Activated T-helper 17 cell treated with anti-CD3 and anti-CD28 coated beads, Interleukin-2, amount 50 U/mL, for 72 hours (primary cell): ENCODE measurements around the gene VRK1. TPM values are rescaled to one million over a fixed set of nuclear protein-coding genes. Genes with fewer than 3 reads are reported as not detected.

Experiments used
- ATAC-seq: fragments of 150-1000 bp; cut with Tn5 transposase; replicated peaks from 2 replicates; pipeline ENCODE4 v1.10.0; 2021; ENCODE audit warnings: mild to moderate bottlenecking, moderate library complexity
- H3K27ac Mint-ChIP-seq: one replicate; pipeline ENCODE4 v1.8.0; 2022; ENCODE audit warnings: mixed read lengths
- H3K27me3 Mint-ChIP-seq: one replicate; pipeline ENCODE4 v1.8.0; 2022; ENCODE audit warnings: mixed read lengths
- H3K36me3 Mint-ChIP-seq: one replicate; pipeline ENCODE4 v1.8.0; 2022; ENCODE audit warnings: low read depth, mild to moderate bottlenecking, mixed read lengths
- H3K4me1 Mint-ChIP-seq: one replicate; pipeline ENCODE4 v1.8.0; 2022; ENCODE audit warnings: mixed read lengths
- H3K4me3 Mint-ChIP-seq: one replicate; pipeline ENCODE4 v1.8.0; 2022; ENCODE audit warnings: mild to moderate bottlenecking, mixed read lengths
- H3K9me3 Mint-ChIP-seq: one replicate; pipeline ENCODE4 v1.8.0; 2022; ENCODE audit warnings: mixed read lengths
- total RNA-seq, 2 donors: library from RNA; stranded (reverse); gene quantifications; one replicate each; pipeline ENCODE4 v1.2.3, GENCODE V29; 2022

VRK1 gene
- total RNA-seq, 2 donors from 2014 or later, result 30.9 to 65.6 TPM

DNA sequence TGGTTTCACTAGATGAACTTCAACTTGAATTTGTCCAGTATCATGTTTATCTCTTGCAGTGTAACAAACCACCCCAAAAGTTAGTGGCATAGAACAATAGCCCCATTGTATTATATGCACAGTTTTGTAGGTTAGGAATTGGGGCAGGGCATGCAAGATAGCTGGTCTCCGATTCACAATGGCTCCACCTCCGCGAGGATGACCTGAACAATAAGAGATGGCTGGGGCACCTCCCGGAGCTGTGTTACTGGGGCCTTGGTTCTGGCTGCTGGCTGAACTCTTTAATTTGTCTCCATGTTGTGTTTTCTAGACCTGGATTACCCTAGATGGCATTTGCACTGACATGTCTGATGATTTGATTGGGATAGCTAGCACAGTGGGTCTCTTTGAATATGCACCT is 20.4 kb upstream of the VRK1 start:
- no peak for ATAC-seq
- H3K27ac Mint-ChIP-seq, result no peak overlapping the region
- no peaks in the 10 kb centered on the region for H3K9me3 Mint-ChIP-seq
- H3K36me3 Mint-ChIP-seq, result no peaks in the 10 kb centered on the region
- H3K4me3 Mint-ChIP-seq, result no peak overlapping the region
- H3K27me3 Mint-ChIP-seq, result peaks cover 24% of the 10 kb centered on the region
- no peaks in the 10 kb centered on the region for H3K4me1 Mint-ChIP-seq

DNA sequence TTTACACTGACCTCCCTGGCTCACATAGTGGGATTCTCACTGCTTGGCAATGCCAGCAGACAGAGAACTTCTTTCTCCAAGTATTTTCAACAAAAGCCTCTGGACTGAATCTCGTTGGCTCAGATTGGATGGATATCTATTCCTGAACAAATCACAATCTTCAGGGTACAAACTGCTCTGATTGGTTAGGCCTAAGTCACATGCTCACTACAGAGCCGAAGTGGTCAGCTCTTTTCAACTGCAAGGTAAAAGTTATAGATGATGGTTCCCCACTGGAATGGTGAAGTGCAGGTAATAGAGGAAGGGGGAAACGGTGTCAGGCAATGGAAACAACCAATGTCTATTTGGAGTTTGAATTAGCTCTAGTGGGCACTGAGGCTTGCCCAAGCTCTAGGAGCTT is 16.7 kb upstream of the VRK1 start:
- H3K4me1 Mint-ChIP-seq, result no peaks in the 10 kb centered on the region
- no peaks in the 10 kb centered on the region for H3K36me3 Mint-ChIP-seq
- H3K27me3 Mint-ChIP-seq, result peaks cover 16% of the 10 kb centered on the region
- H3K9me3 Mint-ChIP-seq, result no peaks in the 10 kb centered on the region
- H3K27ac Mint-ChIP-seq, result no peak overlapping the region
- ATAC-seq, result no peak
- H3K4me3 Mint-ChIP-seq, result no peak overlapping the region

DNA sequence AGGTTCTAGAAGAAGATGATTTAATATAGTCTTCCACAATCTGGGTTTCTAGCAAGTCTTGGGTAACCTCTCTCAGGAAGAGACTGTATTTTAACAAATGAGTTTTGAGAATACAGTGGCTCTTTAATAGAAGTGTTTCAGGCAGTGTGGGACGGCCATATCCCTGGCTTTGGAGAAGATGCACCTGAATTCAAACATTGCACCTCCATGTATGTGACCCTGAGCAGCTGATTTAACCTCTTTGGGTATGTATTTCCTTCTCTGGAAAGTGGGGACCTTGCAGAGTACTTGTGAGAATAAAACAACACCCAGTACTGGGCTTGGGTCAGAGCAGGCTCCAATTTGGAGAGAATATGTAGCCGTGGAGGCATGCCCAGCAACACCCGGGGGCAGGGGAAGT is 15.8 kb upstream of the VRK1 start:
- H3K27me3 Mint-ChIP-seq, result peaks cover 24% of the 10 kb centered on the region
- H3K9me3 Mint-ChIP-seq, result no peaks in the 10 kb centered on the region
- H3K4me3 Mint-ChIP-seq, result no peak overlapping the region
- no peaks in the 10 kb centered on the region for H3K36me3 Mint-ChIP-seq
- H3K27ac Mint-ChIP-seq, result no peak overlapping the region
- H3K4me1 Mint-ChIP-seq, result no peaks in the 10 kb centered on the region
- no peak for ATAC-seq

DNA sequence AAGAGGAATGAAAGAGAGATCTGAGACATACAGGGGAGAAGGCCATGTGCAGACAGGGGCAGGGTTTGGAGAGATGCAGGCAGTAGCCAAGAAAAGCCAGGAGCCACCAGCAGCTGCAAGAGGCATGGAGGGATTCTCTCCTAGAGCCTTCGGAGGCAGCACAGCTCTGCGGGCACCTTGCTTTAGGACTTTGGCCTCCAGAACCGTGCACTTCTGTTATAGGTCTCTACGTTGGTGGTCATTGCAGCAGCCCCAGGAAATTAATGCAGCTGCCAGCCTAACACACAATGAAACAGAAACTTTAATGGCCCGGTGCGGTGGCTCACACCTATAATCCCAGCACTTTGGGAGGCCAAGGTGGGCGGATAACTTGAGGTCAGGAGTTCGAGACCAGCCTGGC is 14.7 kb upstream of the VRK1 start:
- H3K4me1 Mint-ChIP-seq, result no peaks in the 10 kb centered on the region
- no peak overlapping the region for H3K27ac Mint-ChIP-seq
- no peak for ATAC-seq
- H3K36me3 Mint-ChIP-seq, result no peaks in the 10 kb centered on the region
- no peaks in the 10 kb centered on the region for H3K9me3 Mint-ChIP-seq
- H3K27me3 Mint-ChIP-seq, result peaks cover 24% of the 10 kb centered on the region
- H3K4me3 Mint-ChIP-seq, result no peak overlapping the region

DNA sequence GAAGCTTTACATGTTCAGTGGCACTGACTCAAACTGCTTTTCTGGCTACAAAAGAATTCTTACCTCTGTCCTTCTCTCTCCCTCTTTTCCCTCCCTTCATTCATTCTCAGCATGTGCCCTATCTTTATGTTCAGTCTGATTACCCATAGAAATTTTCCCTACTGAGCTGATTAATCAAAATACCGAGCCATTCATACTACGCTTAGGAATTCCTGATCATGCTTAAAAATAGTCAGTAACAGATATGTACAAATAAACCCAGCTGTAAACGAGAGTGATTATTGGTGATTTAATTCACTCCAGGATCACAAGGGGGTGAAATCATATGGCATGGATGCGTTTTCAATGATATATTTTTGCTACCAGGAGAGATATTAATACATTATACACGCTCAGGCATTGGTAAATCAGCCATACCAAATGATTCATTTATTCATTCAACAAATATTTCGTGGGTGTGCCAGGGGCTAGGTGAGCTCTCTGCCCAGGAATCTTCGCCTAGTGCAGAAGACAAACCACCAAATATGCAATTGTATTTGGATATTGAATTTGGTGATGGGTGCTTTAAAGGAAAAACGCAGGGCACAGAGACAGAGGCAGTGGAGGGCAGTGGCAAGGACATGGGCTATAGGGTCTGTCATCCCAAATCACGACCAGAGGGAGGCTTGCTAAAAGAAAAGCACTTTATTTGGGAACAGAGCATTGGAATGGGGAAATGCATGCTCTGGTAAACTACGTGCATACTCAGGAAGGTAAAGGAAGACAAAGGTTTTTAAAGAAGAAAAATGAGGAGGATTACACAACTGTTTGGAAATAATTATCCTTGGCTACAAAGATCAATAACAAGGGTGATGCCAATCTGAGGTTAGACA is 13.9 kb upstream of the VRK1 start:
- peaks cover 20% of the 10 kb centered on the region for H3K27me3 Mint-ChIP-seq
- H3K9me3 Mint-ChIP-seq, result no peaks in the 10 kb centered on the region
- no peak overlapping the region for H3K4me3 Mint-ChIP-seq
- H3K4me1 Mint-ChIP-seq, result no peaks in the 10 kb centered on the region
- no peak for ATAC-seq
- H3K27ac Mint-ChIP-seq, result no peak overlapping the region
- no peaks in the 10 kb centered on the region for H3K36me3 Mint-ChIP-seq

DNA sequence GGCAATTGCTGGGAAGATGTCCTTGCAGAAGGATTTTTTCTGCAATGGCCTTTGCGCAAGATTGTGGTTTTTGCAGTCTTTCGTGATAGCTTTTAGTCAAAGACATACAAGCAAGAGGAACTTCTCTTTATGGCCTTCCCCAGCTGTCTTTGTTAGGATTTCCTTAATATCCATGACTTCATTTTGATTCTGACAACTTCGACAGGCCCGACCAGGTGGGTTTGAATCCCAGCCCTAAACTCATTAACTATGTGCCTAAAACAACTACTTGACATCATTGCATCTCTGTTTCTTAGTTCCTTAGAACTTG is 13.3 kb upstream of the VRK1 start:
- no peak for ATAC-seq
- Mint-ChIP-seq H3K27ac (no peak overlapping the region), H3K9me3 (no peaks in the 10 kb centered on the region), H3K4me1 (no peaks in the 10 kb centered on the region), H3K4me3 (no peak overlapping the region), H3K36me3 (no peaks in the 10 kb centered on the region), H3K27me3 (peaks cover 16% of the 10 kb centered on the region)

DNA sequence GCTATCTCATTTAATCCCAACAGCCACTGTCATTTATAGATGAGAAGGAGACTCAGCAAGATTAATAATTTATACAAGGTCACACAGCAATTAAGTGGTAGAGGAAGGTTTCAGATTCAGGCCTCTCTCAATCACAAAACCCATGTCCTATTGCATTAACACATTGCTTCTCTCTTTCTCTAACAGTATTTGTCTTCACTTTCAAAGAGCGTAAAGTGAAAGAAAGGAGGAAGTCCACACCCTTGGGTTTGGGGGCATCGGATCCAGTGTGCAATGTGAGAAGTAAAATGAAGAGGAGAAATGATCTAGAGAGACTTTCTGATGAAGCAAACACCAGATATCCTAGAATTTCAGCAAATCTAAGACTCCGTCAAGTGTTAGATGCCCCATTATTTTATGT is 7.0 kb upstream of the VRK1 start:
- Mint-ChIP-seq H3K27ac (no peak overlapping the region), H3K27me3 (peaks cover 14% of the 10 kb centered on the region), H3K4me1 (no peaks in the 10 kb centered on the region), H3K36me3 (no peaks in the 10 kb centered on the region), H3K4me3 (no peak overlapping the region), H3K9me3 (no peaks in the 10 kb centered on the region)
- ATAC-seq, result no peak

DNA sequence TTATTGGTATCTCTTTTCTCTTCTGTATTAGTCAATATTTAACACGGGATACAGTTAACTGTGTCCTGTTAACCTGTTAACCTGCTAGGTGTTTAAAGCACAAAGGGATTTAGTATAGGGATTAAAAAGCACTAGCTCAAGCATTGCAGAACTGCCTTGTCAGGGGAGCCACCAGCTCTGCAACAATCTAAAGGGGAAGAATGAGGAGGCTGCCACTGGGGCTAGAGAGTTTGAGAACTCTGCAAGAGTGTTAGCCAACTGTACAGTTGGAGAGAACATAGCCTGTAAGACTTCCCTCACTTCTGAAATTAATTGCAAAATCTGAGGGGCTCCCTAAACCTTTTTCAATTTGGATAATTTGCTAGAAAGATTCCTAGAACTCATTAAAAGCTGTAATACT is 6.5 kb upstream of the VRK1 start:
- no peaks in the 10 kb centered on the region for H3K36me3 Mint-ChIP-seq
- no peaks in the 10 kb centered on the region for H3K4me1 Mint-ChIP-seq
- no peaks in the 10 kb centered on the region for H3K9me3 Mint-ChIP-seq
- no peak overlapping the region for H3K4me3 Mint-ChIP-seq
- H3K27ac Mint-ChIP-seq, result no peak overlapping the region
- ATAC-seq, result no peak
- peaks cover 10% of the 10 kb centered on the region for H3K27me3 Mint-ChIP-seq

DNA sequence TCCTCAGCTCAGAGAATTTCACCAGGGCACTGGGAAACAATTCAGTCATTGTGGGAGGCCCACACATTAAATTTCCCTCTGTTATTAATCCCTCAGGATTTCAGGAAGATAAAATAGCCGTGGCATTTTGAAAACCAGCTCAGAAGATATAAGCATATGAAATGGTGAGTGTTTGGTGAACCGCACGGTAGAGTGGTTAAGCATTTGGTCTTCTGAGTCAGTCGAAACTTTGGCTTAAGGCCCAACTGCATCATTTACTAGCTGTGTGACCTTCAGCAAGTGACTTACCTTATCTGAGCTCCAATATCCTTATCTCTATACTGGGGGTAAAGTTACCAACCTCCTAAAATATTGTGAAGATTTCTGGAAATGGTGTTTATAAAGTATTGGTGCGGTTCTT is 5.2 kb upstream of the VRK1 start:
- Mint-ChIP-seq H3K36me3 (no peaks in the 10 kb centered on the region), H3K27me3 (peaks cover 4% of the 10 kb centered on the region), H3K4me3 (no peak overlapping the region), H3K4me1 (no peaks in the 10 kb centered on the region), H3K9me3 (no peaks in the 10 kb centered on the region), H3K27ac (no peak overlapping the region)
- no peak for ATAC-seq

DNA sequence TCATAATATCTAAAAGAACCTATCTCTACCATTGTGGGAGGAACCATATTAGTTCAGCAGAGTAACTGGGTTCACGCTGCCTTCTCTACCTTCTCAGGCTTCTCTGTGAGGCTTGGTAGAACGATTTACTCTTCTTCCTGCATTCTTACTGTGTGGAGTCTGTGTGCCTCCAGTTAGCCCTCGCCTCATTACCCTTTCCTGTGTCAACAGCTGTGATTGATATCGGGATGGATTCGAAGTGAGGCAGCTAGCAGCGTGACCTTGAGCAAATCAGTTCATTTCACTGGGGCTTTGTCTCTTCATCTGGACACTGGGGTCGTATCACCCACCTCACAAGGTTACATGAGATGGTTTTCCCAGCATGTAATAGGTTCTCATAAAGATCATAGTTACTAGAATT is 4.6 kb upstream of the VRK1 start:
- Mint-ChIP-seq H3K4me3 (no peak overlapping the region), H3K9me3 (no peaks in the 10 kb centered on the region), H3K27ac (no peak overlapping the region), H3K4me1 (no peaks in the 10 kb centered on the region), H3K27me3 (peaks cover 4% of the 10 kb centered on the region), H3K36me3 (no peaks in the 10 kb centered on the region)
- no peak for ATAC-seq

DNA sequence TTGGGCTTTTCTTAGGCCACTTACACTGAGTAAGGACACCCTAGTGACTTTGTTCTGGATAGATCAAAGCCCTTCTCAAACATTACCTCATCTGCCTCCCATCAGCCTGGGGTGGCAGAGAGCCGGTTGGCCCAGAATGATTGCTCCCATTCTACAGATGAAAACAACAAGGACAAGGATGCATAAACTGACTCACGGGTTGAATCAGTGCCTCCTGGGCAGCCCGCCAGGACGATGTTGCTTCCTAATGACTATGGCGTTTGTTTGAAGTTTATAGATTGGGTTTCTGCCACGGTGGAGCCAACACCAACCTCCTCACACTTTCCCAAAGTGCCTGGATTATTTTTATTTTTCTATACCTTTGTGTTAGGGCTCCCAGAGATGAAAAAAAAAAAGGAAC is 3.6 kb upstream of the VRK1 start:
- Mint-ChIP-seq H3K4me3 (no peak overlapping the region), H3K27me3 (peaks cover 4% of the 10 kb centered on the region), H3K36me3 (no peaks in the 10 kb centered on the region), H3K9me3 (no peaks in the 10 kb centered on the region), H3K4me1 (peaks cover 5% of the 10 kb centered on the region), H3K27ac (no peak overlapping the region)
- no peak for ATAC-seq

DNA sequence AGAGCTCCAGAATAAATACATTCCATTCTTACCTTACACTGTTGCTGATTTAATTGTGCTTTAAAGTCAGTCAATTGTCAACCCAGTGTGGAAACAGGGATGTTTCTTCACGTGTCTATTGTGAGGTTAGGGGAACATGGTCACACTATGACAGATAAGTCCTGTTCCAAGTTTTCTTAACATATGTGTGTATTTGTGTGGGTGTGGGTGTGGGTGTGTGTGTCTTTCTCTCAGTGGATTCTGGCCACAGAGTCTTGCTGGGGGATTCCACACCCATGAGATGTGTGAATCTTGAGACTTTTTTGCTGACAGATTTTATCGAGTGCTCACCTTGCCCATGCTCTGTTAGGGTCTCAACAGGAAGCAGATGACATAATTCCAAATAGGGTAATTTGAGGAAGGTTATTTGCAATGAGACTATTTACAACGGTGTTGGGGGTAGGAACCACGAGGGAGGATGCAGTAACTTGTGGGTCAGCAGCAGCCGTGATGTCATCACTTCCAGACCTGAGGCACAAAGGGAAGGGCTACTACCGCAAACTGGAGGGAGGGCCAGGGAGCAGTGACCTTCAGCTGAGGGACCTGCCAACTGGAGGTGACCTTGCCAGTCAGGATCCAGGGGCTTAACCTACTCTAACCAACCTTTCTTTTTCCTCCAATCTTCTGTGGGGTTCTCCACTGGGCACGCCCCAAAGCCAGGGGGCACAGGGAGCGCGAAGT is 1.9 kb upstream of the VRK1 start:
- H3K4me3 Mint-ChIP-seq, result no peak overlapping the region
- H3K36me3 Mint-ChIP-seq, result no peaks in the 10 kb centered on the region
- no peaks in the 10 kb centered on the region for H3K27me3 Mint-ChIP-seq
- no peak for ATAC-seq
- no peak overlapping the region for H3K27ac Mint-ChIP-seq
- no peaks in the 10 kb centered on the region for H3K9me3 Mint-ChIP-seq
- peaks cover 14% of the 10 kb centered on the region for H3K4me1 Mint-ChIP-seq

DNA sequence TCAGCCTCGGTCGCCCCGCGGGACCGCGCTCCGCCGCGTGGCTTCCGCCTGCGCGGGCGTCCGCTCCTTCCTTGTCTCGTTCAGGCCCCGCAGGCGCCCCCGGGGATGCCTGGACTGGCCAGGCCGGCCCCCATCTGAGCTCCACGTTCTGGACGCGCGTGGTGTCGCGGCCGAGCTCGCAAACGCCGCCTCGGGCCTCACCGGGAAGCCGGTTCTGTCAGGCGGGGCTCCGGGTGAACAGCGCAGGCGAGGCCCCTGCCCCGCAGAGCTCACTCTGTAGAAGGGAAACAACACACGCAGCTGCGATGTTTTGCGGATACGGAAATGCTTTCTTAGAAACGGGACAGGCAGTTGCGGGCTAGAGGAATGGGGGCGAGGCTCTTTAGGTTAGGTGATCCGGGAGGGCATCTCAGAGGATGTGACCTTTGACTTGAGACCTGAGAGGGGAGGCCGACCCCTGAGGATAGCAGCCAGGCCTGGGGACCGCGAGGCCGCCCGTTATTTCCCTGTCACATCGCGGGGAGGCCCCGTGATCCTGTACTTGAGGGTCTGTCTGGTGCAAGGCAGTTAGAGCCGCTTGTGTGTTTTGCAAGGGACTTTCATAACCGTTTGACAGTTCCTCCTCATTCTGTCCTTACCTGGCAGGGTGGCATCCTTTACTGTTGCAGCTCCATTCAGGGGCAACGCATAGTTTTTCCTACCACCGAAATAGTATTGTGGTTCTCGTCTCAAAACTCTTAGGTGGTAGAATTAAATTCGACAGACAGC is 584 bp downstream of the VRK1 start:
- Mint-ChIP-seq H3K4me3 (peak overlapping the region; percentile 86), H3K4me1 (peaks cover 14% of the 10 kb centered on the region), H3K36me3 (no peaks in the 10 kb centered on the region), H3K27ac (peak overlapping the region; percentile 89), H3K27me3 (no peaks in the 10 kb centered on the region), H3K9me3 (no peaks in the 10 kb centered on the region)
- peak; percentile 36 for ATAC-seq

DNA sequence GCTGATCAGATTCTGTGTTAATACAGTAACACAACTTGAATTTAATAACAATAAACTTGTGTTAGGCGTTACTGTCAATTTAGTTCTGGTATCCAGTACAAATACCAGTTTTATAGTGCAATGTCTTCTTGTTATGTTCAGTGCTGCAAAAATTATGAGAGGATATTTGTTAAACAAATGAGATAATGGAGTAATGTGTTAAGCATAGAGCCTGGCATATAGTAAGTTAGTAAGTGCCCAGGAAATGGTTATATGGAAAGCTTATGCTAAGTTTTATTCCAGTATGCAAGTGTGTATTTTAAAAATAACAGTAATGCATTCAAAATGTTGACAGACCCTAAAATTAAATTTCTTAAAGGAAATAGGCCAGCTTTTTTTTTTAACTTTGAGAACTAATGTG is 1.8 kb downstream of the VRK1 start:
- Mint-ChIP-seq H3K27me3 (no peaks in the 10 kb centered on the region), H3K27ac (no peak overlapping the region), H3K36me3 (no peaks in the 10 kb centered on the region), H3K4me3 (peak overlapping the region; percentile 86), H3K9me3 (no peaks in the 10 kb centered on the region), H3K4me1 (peaks cover 20% of the 10 kb centered on the region)
- no peak for ATAC-seq
